ENCODE measurements around the gene TDRD10.
A peak's percentile ranks its signal among the peaks of the same experiment; 100 is the strongest.

- TF ChIP-seq CTCF (conservative IDR thresholded peaks at IDR 0.05; ENCODE audit: low read depth, low read length), result peak; percentile 98
- TF ChIP-seq EZH2 (IDR thresholded peaks at IDR 0.05; ENCODE audit: borderline replicate concordance, low read depth, low read length, poor library complexity, severe bottlenecking), result no peak
Measured at GRCh38 chr1:154559466-154560044, 57.5 kb downstream of the TDRD10 start.

Measured in A673 (cell line).